B cell (primary cell): ENCODE data around the gene MYDGF. TPM values are rescaled to one million over a fixed set of nuclear protein-coding genes. Genes with fewer than 3 reads are reported as not detected.
"Not testable (repeated sequence)": the region's sequence is repeated elsewhere in the genome, so short reads cannot be mapped to it uniquely, and the experiment has no call there.

Experiments used
- ATAC-seq: fragments of 200-7000 bp; cut with Tn5 transposase; one replicate; pipeline ENCODE4 v1.10.0; 2021; ENCODE audit warnings: low read depth, mild to moderate bottlenecking, moderate number of reproducible peaks, moderate library complexity
- CTCF ChIA-PET: fragments of 350-600 bp; sonication (Branson Sonifier 250); formaldehyde crosslinking; loops from one replicate; lab custom pipeline; 2021; ENCODE audit warnings: antibody characterized with exemption, inconsistent platforms; lab: Charles Lee
- POLR2A ChIA-PET: fragments of 350-600 bp; sonication (Branson Sonifier 250); formaldehyde crosslinking; loops from one replicate; lab custom pipeline; 2021; ENCODE audit warnings: antibody characterized with exemption; lab: Charles Lee
- DNase-seq: peaks from one replicate; pipeline ENCODE4 v3.0.0; 2013
- H2AFZ ChIP-seq: 2 replicates; pipeline ENCODE4 v1.6.1; 2012; ENCODE audit warnings: mild to moderate bottlenecking, low read depth, low read length; ENCODE audit not compliant: insufficient read depth, poor library complexity, severe bottlenecking
- H3K27ac ChIP-seq, 2 donors: 1 replicate in 1 of 2; 2 replicates in 1 of 2; pipeline ENCODE4 v1.5.1; 2012 to 2013; ENCODE audit warnings: low read length in 2 of 2, mild to moderate bottlenecking in 2 of 2, moderate library complexity in 1 of 2
- H3K27me3 ChIP-seq, 4 experiments: fragments of 200-600 bp in 1 of 4; sonication (generic) in 1 of 4; replicated peaks in 1 of 4; 1 replicate in 2 of 4; 2 replicates in 2 of 4; pipeline versions ENCODE4 v1.6.1 to v1.7.0; 2013 to 2016; ENCODE audit warnings: low read length in 3 of 4, mild to moderate bottlenecking in 2 of 4, mixed read lengths in 1 of 4, moderate library complexity in 1 of 4; ENCODE audit not compliant: insufficient read depth in 4 of 4, control insufficient read depth in 3 of 4; ENCODE audit errors: control extremely low read depth in 1 of 4
- H3K36me3 ChIP-seq, 2 experiments: replicated peaks in 1 of 2; 1 replicate in 1 of 2; 2 replicates in 1 of 2; pipeline versions ENCODE4 v1.6.1 to v1.7.1; 2013; ENCODE audit warnings: low read length in 1 of 2; ENCODE audit not compliant: insufficient read depth in 2 of 2, control insufficient read depth in 1 of 2; ENCODE audit errors: control extremely low read depth in 1 of 2, extremely low read depth in 1 of 2
- H3K4me1 ChIP-seq, 2 donors: fragments of 200-600 bp in 1 of 2; sonication (generic) in 1 of 2; 1 replicate in 1 of 2; 2 replicates in 1 of 2; pipeline versions ENCODE4 v1.5.1 to v1.6.1; 2013 to 2017; ENCODE audit warnings: low read length in 2 of 2; ENCODE audit not compliant: control insufficient read depth in 2 of 2, insufficient read depth in 2 of 2
- H3K4me2 ChIP-seq: replicated peaks from 2 replicates; pipeline ENCODE3; 2012; ENCODE audit warnings: mild to moderate bottlenecking, low read depth, low read length; ENCODE audit not compliant: poor library complexity, severe bottlenecking
- H3K4me3 ChIP-seq, 5 experiments: fragments of 200-600 bp in 1 of 5; sonication (generic) in 1 of 5; 1 replicate in 3 of 5; 2 replicates in 2 of 5; pipeline versions ENCODE4 v1.5.1 to v1.7.0; 2011 to 2016; ENCODE audit warnings: low read length in 4 of 5, mild to moderate bottlenecking in 4 of 5, low read depth in 2 of 5, control low read depth in 1 of 5, moderate library complexity in 1 of 5; ENCODE audit not compliant: insufficient read depth in 1 of 5; ENCODE audit errors: control extremely low read depth in 1 of 5, extremely low read depth in 1 of 5
- H3K79me2 ChIP-seq: fragments of 200-600 bp; sonication (generic); one replicate; pipeline ENCODE4 v1.6.0; 2016; ENCODE audit warnings: low read length; ENCODE audit not compliant: control insufficient read depth, insufficient read depth
- H3K9ac ChIP-seq: fragments of 200-600 bp; sonication (generic); 2 replicates; pipeline ENCODE4 v1.6.1; 2017; ENCODE audit warnings: mild to moderate bottlenecking, low read length, moderate library complexity
- H3K9me3 ChIP-seq, 3 donors: one replicate each; pipeline versions ENCODE4 v1.6.1 to v1.7.1; 2013; ENCODE audit warnings: low read length in 2 of 3; ENCODE audit not compliant: control insufficient read depth in 2 of 3, insufficient read depth in 1 of 3; ENCODE audit errors: control extremely low read depth in 1 of 3
- H4K20me1 ChIP-seq: 2 replicates; pipeline ENCODE4 v1.6.0; 2012; ENCODE audit warnings: mild to moderate bottlenecking, low read length; ENCODE audit not compliant: insufficient read depth, control insufficient read depth, poor library complexity, severe bottlenecking
- H3K27ac Mint-ChIP-seq: one replicate; pipeline ENCODE4 v1.8.0; 2021; ENCODE audit warnings: mixed read lengths
- H3K27me3 Mint-ChIP-seq: one replicate; pipeline ENCODE4 v1.8.0; 2021; ENCODE audit warnings: mixed read lengths
- H3K4me1 Mint-ChIP-seq: one replicate; pipeline ENCODE4 v1.8.0; 2021; ENCODE audit warnings: mixed read lengths
- H3K4me3 Mint-ChIP-seq: one replicate; pipeline ENCODE4 v1.8.0; 2021; ENCODE audit warnings: mixed read lengths
- H3K9me3 Mint-ChIP-seq: one replicate; pipeline ENCODE4 v1.8.0; 2022; ENCODE audit warnings: mixed read lengths; ENCODE audit not compliant: insufficient read depth
- EZH2 ChIP-seq: IDR thresholded peaks from 2 replicates; pipeline ENCODE4 v1.6.1; 2012; ENCODE audit warnings: borderline replicate concordance, low read depth, mild to moderate bottlenecking, moderate library complexity, low read length; ENCODE audit not compliant: insufficient read depth, poor library complexity, severe bottlenecking
- WGBS: methylation state at CpG from one replicate; pipeline ENCODE4 v1.1.5; 2013; ENCODE audit warnings: missing lambda C conversion rate; ENCODE audit not compliant: insufficient coverage; 5-methylcytosine and 5-hydroxymethylcytosine counted together
- intact Hi-C: fragments of 100-400 bp; cut with micrococcal nuclease; formaldehyde crosslinking; loops from one replicate; pipeline ENCODE4 v1.10.0; 2022
- polyA plus RNA-seq: library from polyadenylated mRNA; depleted of rRNA; stranded (reverse); fragments of >200 nt; gene quantifications from 2 replicates; pipeline ENCODE4 v1.2.3, GENCODE V29; 2012
- total RNA-seq, 2 donors: library from RNA; stranded (reverse); fragments of 120-200 nt in 1 of 2; gene quantifications; 1 replicate in 1 of 2; 2 replicates in 1 of 2; pipeline versions ENCODE4 v1.2.3 to v1.2.4, GENCODE V29; 2013 to 2022
- TF ChIP-seq, protein P1 (sequence below): fragments of 200-600 bp; IDR thresholded peaks from one replicate; pipeline ENCODE4 v1.8.0; 2022; ENCODE audit warnings: antibody characterized with exemption, mild to moderate bottlenecking

MYDGF gene
- total and polyA plus RNA-seq, 2 donors (not counting 1 experiment from before 2014, with no cell fraction given), result 21.2 to 42.3 TPM

DNA sequence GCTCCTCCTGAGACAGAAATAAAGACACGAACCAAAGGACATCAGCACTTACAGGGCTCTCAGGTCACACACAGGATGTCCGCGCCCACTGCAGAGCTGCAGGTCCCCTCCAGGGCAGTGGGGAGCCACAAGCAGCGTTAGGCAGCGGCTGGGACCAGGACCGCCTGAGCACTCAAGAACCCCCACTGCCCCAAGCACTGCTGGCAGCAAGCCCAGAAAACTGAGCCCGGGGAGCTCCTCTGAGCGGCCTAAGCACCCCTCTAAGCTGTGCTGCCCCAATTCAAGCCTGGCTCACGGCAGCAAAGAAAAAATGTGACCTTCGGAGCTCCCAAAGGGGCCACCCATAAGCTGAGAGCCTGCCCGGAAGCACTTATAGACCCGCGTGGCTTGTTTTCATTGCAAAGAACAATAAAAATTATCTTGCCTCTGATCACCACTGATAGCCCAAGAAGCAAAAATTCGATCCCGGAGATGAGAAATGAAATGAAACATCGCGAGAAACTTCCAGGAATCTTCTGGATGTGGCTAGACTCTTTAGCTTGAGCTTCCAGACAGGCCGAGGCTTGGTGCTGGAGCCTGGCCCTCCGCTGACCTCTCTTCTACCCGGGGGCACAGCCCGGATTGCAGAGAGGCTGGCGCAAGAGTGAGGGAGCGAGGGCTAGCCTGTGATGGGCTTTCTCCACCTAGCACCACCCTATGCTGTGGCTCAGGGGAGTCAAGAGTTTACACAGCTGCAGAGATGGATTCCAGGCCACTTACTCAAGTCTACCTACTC is 47.2 kb upstream of the MYDGF start:
- ChIA-PET POLR2A (no interaction called here), CTCF (interaction anchor here (0.6 to 1.3 kb wide), 2 partner anchors 81 to 196 kb away, joined by 4 to 7 read pairs; no protein-coding TSS in a partner anchor)
- H3K27ac ChIP-seq, result no peak overlapping the region
- H3K4me2 ChIP-seq, result no peak overlapping the region
- H3K36me3 ChIP-seq, result peaks cover 0 to 64% of the 10 kb centered on the region in 2 experiments
- no peak overlapping the region for H3K9ac ChIP-seq
- 95% methylated on average over 15 of the region's 23 CpGs for WGBS
- Mint-ChIP-seq H3K4me3 (no peak overlapping the region), H3K4me1 (peaks cover 22% of the 10 kb centered on the region), H3K27ac (no peak overlapping the region), H3K9me3 (no peaks in the 10 kb centered on the region), H3K27me3 (no peaks in the 10 kb centered on the region)
- peaks cover 8 to 9% of the 10 kb centered on the region in 2 donors for H3K4me1 ChIP-seq
- H3K9me3 ChIP-seq, result no peaks in the 10 kb centered on the region
- DNase-seq, result no peak
- no peak overlapping the region for H2AFZ ChIP-seq
- H3K79me2 ChIP-seq, result peaks cover 44% of the 10 kb centered on the region
- no peak overlapping the region for H3K4me3 ChIP-seq
- no peak for TF ChIP-seq EZH2
- TF ChIP-seq, protein P1, sequence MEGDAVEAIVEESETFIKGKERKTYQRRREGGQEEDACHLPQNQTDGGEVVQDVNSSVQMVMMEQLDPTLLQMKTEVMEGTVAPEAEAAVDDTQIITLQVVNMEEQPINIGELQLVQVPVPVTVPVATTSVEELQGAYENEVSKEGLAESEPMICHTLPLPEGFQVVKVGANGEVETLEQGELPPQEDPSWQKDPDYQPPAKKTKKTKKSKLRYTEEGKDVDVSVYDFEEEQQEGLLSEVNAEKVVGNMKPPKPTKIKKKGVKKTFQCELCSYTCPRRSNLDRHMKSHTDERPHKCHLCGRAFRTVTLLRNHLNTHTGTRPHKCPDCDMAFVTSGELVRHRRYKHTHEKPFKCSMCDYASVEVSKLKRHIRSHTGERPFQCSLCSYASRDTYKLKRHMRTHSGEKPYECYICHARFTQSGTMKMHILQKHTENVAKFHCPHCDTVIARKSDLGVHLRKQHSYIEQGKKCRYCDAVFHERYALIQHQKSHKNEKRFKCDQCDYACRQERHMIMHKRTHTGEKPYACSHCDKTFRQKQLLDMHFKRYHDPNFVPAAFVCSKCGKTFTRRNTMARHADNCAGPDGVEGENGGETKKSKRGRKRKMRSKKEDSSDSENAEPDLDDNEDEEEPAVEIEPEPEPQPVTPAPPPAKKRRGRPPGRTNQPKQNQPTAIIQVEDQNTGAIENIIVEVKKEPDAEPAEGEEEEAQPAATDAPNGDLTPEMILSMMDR, result no peak
- intact Hi-C loops, result no loop called here
- no peak for ATAC-seq
- H4K20me1 ChIP-seq, result peaks cover 35% of the 10 kb centered on the region
- no peaks in the 10 kb centered on the region for H3K27me3 ChIP-seq

DNA sequence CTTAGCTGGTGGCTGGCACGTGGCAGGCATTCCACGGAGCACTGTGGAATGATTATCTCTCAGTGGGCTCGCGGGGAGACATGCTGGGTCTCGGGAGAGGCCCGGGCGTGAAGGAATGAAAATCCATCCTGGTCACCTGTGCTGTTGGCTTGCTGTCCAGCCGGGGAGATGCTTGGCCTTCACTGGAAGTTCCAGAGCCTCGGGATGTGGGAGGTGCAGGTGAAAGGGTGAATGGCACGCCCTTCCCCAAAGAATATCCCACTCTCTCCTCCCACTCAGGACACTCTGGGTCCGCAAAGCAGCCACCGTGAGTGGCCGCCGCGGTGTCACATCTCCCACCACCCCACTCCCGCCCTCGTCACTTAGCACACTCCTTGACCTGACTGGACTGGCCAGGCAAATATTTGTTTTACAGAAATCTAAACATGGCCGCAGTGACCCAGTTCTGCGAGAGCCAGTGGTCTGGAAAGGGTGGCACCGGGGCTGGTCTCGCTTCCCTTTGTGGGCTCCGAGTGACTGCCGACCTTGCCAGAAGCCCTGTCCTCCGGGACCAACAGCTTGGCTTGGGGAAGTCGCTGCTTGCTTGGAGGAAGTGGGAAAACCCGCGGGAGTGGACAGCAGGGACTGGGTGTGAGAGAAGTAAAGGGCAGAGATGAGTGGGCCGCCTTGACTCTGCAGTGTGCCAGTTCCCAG is 45.5 kb upstream of the MYDGF start:
- intact Hi-C loops, result no loop called here
- POLR2A ChIA-PET, result no interaction called here
- H3K4me1 Mint-ChIP-seq, result peaks cover 8% of the 10 kb centered on the region
- TF ChIP-seq, protein P1, result no peak
- TF ChIP-seq EZH2, result no peak
- H3K27ac Mint-ChIP-seq, result no peak overlapping the region
- Histone ChIP-seq H3K36me3 (peaks cover 0 to 66% of the 10 kb centered on the region in 2 experiments), H3K27me3 (no peaks in the 10 kb centered on the region), H3K4me1 (no peaks in the 10 kb centered on the region), H3K9me3 (peaks cover 0 to 4% (median 0%) of the 10 kb centered on the region in 3 donors), H3K79me2 (peaks cover 33% of the 10 kb centered on the region), H3K4me3 (no peak overlapping the region), H4K20me1 (peaks cover 18% of the 10 kb centered on the region), H3K9ac (no peak overlapping the region), H3K4me2 (no peak overlapping the region), H2AFZ (no peak overlapping the region), H3K27ac (no peak overlapping the region)
- DNase-seq (no peak), ATAC-seq (no peak)
- no peak overlapping the region for H3K4me3 Mint-ChIP-seq
- WGBS, result 95% methylated on average over 21 of the region's 28 CpGs
- CTCF ChIA-PET, result no interaction called here
- H3K27me3 Mint-ChIP-seq, result no peaks in the 10 kb centered on the region
- no peaks in the 10 kb centered on the region for H3K9me3 Mint-ChIP-seq

DNA sequence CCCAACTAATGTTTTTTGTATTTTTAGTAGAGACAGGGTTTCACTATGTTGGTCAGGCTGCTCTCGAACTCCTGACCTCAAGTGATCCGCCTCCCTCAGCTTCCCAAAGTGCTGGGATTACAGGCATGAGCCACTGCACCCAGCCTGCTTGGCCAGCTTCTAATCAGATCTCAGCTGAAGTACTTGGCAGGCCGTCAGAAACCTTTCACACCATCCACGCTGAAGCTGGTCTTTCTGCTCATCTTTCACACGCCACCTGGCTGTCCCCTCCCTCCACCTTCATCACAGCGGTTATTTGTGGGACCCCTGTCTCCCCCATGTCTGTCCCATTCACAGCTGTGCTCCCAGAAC is 45.0 kb upstream of the MYDGF start:
- CTCF ChIA-PET, H3K27ac Mint-ChIP-seq, H3K4me1 Mint-ChIP-seq, H3K9me3 Mint-ChIP-seq, H3K9me3 ChIP-seq, intact Hi-C loops, H3K4me1 ChIP-seq, H3K27ac ChIP-seq, ATAC-seq, H3K4me2 ChIP-seq, H3K4me3 ChIP-seq, H3K27me3 Mint-ChIP-seq, H3K4me3 Mint-ChIP-seq, H3K9ac ChIP-seq, POLR2A ChIA-PET, DNase-seq, H2AFZ ChIP-seq, H3K27me3 ChIP-seq: not testable (repeated sequence)
- H3K36me3 ChIP-seq, result peaks cover 0 to 66% of the 10 kb centered on the region in 2 experiments
- peaks cover 31% of the 10 kb centered on the region for H3K79me2 ChIP-seq
- peaks cover 17% of the 10 kb centered on the region for H4K20me1 ChIP-seq
- WGBS, result 98% methylated on average over 6 of the region's 6 CpGs
